AG09319 (cell line): ENCODE measurements around the gene ADAMTS14.

ENCODE experiments used
- DNase-seq: peaks from one replicate; pipeline ENCODE4 v3.0.0-alpha.2; 2010; ENCODE audit warnings: low read depth; ENCODE audit errors: extremely low read depth
- TF ChIP-seq, protein P1 (sequence below): IDR thresholded peaks from 2 replicates; pipeline ENCODE4 v1.5.1; 2011; ENCODE audit warnings: low read depth, mild to moderate bottlenecking, inconsistent platforms, low read length, moderate library complexity

Gene ADAMTS14

DNA sequence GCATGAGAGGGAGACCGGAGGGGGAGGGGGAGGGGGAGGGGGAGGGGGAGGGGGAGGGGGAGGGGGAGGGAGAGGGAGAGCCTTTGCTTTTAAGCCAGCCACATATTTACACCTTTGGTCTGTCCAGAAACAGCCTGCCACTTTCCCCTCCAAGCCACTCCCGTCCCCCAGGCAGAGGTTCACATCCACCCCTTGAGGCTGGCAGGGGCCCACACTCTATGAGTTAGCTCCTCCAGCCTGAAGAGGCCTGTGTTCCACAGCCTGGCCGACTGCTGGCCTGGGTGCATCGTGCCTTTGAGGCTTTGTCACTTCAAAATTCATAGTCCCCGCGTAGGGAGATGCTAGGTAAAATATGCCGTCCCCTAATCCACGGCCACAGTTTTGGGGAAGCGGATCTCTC lies 16.5 kb downstream of the ADAMTS14 start:
- TF ChIP-seq, protein P1, sequence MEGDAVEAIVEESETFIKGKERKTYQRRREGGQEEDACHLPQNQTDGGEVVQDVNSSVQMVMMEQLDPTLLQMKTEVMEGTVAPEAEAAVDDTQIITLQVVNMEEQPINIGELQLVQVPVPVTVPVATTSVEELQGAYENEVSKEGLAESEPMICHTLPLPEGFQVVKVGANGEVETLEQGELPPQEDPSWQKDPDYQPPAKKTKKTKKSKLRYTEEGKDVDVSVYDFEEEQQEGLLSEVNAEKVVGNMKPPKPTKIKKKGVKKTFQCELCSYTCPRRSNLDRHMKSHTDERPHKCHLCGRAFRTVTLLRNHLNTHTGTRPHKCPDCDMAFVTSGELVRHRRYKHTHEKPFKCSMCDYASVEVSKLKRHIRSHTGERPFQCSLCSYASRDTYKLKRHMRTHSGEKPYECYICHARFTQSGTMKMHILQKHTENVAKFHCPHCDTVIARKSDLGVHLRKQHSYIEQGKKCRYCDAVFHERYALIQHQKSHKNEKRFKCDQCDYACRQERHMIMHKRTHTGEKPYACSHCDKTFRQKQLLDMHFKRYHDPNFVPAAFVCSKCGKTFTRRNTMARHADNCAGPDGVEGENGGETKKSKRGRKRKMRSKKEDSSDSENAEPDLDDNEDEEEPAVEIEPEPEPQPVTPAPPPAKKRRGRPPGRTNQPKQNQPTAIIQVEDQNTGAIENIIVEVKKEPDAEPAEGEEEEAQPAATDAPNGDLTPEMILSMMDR = no peak
- no peak for DNase-seq

DNA sequence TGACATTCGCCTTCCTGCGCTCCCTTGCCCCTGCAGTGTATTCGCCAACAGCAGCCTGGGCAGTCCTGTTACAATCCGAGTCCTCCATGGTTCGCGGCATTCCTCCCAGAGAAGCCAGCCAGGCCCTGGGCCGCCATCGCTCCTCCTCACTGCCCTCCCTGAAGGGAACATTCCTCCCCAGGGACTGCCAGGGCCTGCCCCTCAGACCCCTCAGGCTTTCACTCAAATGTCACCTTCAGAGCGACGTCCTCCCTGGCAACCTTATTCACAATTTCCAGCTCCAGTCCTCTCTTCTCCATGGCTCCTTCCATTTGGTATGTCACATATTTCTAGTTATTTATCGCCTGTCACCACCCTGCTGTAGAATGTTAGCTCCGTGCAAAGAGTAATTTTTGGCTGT lies 17.4 kb downstream of the ADAMTS14 start:
- TF ChIP-seq, protein P1 = no peak
- DNase-seq = no peak

DNA sequence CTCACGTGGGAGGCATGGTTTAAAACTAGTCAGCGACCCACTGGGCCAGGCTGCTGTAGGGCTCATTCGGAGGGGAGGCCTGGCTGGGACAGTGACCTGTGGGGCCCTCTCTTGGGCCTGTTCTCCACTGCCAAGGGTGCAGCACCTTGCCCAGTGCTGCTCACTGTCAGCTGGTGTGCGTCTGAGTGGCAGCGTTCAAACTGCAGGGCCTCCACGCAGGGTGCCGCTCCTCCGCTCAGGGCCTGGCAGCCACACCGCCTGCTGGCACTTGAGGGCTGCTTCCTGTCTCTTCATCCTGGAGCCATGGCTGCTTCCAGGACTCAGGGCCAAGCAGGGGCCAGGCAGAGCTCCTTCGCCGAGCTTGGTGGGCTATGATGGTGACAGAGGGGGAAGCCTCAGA lies 18.3 kb downstream of the ADAMTS14 start:
- DNase-seq = no peak
- TF ChIP-seq, protein P1 = no peak

DNA sequence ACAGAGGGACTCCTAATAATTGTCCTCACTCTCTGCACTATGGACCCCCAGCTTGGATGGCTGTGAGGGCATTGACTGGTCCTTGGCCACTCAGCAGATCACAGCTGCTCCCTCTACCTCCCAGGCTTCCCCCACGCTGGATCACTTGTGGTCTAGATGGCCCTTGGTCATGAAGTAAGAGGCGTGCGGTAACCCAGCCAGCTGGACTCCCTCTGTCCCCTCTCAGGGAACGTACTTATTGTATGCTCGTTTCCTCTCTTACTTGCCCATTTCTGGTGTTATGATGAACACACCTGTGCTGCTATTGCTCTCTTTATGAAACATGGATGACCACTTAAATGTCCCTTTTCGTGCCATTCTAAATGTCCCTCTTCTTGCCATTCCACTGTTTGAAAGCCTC lies 19.3 kb downstream of the ADAMTS14 start:
- TF ChIP-seq, protein P1 = no peak
- no peak for DNase-seq

DNA sequence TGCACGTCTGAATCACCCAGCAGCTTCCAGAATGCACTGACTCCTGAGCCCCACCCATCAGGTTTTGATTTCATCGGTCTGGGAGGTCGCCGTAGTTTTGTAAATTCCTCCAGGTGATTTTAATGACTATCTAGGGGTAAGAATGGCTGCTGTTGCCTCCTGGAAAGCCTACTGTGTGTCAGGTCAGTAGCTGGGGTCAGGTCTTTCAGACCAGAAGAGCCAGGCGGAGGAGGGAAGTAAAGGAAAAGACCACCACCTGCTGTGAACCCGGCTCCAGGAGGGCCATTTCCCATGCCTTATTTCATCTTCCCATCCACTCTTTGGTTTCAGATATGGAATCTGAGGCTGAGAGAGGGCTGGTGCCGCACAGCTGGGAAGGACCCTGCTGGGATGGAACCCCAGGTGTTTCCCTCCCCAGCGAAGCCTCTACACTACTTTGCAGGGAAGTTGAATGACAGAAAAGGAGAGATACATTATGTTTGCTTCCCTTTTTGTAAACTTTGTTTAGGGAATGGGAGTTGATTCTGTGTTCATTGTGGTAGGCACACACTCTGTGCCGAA lies 19.8 kb downstream of the ADAMTS14 start:
- TF ChIP-seq, protein P1 = no peak

DNA sequence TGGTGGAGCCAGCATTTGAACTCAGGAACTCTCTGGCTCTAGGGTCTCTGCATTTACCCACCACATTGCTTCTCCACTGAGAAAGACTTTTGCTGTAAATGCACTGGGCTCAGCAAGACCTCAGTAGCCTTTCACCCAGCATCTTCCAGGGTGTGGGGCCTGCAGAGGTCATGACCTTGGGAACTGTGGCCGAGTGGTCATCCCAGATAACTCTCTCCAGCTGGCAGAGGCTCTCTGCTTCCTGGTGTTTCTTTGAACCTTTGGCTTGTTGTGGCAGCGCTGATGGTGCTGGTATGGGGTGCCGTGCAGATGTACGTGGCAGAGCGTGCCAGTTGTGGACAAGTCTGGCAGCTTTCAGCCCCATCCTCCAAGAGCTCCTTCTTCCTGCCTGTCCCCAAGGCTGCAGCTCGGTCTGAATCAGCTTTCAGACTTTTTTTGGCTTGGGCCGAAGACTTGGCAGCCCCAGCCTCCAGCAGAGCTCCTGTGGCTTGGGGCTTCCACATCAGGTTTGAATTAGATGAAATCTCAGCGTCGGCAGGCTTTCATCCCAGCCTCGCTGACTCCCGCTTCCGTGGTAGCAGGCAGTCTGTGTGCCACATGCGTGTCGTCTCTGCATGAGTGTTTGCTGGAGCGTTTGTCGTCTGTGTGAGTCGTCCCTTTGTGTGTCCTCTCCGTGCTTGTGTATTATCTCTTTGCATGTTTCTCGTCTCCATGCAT lies 21.5 kb downstream of the ADAMTS14 start:
- DNase-seq = peak; percentile 95
- TF ChIP-seq, protein P1 = no peak

More for the DNA sequence above, 19.8 kb downstream of the ADAMTS14 start:
- DNase-seq = no peak

DNA sequence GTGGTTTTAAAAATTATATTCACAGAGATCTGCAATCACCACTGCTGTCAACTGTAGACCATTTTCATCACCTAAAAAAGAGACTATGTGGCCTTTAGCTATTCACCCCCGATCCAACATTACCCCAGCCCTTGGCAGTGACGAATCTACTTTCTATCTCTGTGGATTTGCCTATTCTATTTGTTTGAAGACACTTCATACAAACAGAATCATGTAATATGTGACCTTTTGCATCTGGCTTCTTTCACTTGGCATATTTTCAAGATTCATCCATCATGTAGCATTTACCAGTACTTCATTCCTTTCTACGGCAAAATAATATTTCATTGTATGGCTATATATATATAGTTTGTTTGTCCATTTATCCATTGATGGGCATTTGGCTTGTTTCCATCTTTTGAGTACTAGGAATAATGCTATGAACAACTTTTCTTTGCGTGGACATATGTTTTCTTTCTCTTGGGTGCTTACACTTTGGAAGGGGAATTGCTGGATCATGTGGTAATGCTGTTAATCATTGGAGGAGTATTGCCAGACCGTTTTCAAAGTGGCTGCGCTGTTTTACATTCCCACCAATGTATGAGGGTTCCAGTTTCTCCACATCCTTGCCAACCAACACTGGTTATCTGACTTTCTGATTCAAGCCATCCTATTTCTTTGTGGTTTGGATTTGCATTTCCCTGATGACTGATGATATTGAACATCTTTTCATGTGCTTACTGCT lies 22.3 kb downstream of the ADAMTS14 start:
- TF ChIP-seq, protein P1 = no peak
- peak; percentile 80 for DNase-seq
